Measurements from ENCODE around the gene PKHD1.

PKHD1 gene

GRCh38 chr6:51585264-51585663, 502.1 kb downstream of the PKHD1 start:
- TF ChIP-seq CTCF (IDR thresholded peaks at IDR 0.05; ENCODE audit: borderline replicate concordance, insufficient read depth, low read depth, low read length), result no peak
- no peak overlapping the region for H3K4me3 ChIP-seq (ENCODE audit: low read depth, low read length)

DNA sequence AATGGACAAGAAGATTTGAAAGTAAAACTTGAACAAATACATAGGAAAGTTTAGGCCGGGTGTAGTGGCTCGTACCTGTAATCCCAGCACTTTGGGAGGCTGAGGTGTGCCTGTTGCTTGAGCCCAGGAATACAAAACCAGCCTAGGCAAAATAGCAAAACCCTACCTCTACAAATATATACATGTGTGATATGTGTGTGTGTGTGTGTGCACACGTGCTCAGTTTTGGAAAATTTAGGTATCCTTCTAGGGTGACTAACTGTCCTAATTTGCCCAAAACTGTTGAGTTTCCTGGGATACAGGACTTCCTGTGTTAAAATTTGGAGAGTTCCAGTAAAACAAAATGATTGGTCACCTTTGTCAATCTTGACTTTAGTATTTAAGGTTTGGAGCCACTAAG, 503.2 kb downstream of the PKHD1 start:
- no peak for TF ChIP-seq CTCF (IDR thresholded peaks at IDR 0.05; ENCODE audit: borderline replicate concordance, insufficient read depth, low read depth, low read length)
- no peak overlapping the region for H3K4me3 ChIP-seq (ENCODE audit: low read depth, low read length)

- no peak overlapping the region for H3K4me3 ChIP-seq (ENCODE audit: low read depth, low read length)
- TF ChIP-seq CTCF (IDR thresholded peaks at IDR 0.05; ENCODE audit: borderline replicate concordance, insufficient read depth, low read depth, low read length), result no peak
These were observed 508.4 kb downstream of the PKHD1 start for GRCh38 chr6:51578994-51579393.

DNA sequence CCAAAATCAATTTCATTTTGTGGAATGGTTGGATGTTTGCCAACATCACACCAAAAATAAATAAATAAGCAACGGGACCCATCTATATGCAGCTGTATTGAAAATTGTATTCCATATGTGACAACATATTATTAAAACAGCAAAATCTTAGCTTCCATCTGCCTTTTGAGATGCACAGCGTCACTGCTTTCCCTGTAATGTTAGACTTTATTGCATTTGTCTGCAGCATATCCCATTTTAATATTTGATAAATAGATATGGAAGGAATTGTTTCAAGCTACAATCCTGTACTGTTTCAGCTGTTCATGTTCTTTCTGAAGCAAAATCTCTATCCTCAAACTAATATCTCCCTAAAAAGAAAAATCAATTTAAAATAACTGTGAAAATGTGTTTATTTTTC, 509.1 kb downstream of the PKHD1 start:
- TF ChIP-seq CTCF (IDR thresholded peaks at IDR 0.05; ENCODE audit: borderline replicate concordance, insufficient read depth, low read depth, low read length), result no peak
- no peak overlapping the region for H3K4me3 ChIP-seq (ENCODE audit: low read depth, low read length)

- TF ChIP-seq CTCF (IDR thresholded peaks at IDR 0.05; ENCODE audit: borderline replicate concordance, insufficient read depth, low read depth, low read length), result no peak
- H3K4me3 ChIP-seq (ENCODE audit: low read depth, low read length), result no peak overlapping the region
These were observed 513.4 kb downstream of the PKHD1 start for GRCh38 chr6:51574040-51574439.

DNA sequence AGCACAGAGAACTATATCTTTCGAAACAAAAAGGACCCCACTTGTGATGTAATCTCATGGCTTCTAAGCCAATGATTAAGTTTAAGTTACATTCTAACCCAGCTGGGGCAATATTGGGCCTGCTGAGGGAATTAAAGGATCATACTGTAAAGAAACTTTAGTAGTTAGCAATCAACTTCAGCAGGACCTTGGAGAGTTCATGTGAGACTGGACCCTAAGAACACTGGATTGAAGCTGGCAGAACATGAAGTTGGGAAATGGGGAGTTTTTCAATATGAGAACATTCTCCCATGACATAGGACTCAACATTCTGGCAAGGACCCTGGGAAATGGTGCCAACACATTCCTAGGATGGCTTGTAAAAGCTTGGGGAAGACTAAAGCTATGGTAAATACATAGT, 516.2 kb downstream of the PKHD1 start:
- no peak for TF ChIP-seq CTCF (IDR thresholded peaks at IDR 0.05; ENCODE audit: borderline replicate concordance, insufficient read depth, low read depth, low read length)

GRCh38 chr6:51570168-51570921, 517.1 kb downstream of the PKHD1 start:
- TF ChIP-seq CTCF (IDR thresholded peaks at IDR 0.05; ENCODE audit: borderline replicate concordance, insufficient read depth, low read depth, low read length), result no peak
- H3K4me3 ChIP-seq (ENCODE audit: low read depth, low read length), result no peak overlapping the region

More for the DNA sequence above, 516.2 kb downstream of the PKHD1 start:
- no peak overlapping the region for H3K4me3 ChIP-seq (ENCODE audit: low read depth, low read length)
